ENCODE results near the gene FRAS1.

Gene FRAS1

GRCh38 chr4:78154972-78155590 lies 98.0 kb downstream of the FRAS1 start:
- H3K4me1 Mint-ChIP-seq = peaks cover 58% of the 10 kb centered on the region

DNA sequence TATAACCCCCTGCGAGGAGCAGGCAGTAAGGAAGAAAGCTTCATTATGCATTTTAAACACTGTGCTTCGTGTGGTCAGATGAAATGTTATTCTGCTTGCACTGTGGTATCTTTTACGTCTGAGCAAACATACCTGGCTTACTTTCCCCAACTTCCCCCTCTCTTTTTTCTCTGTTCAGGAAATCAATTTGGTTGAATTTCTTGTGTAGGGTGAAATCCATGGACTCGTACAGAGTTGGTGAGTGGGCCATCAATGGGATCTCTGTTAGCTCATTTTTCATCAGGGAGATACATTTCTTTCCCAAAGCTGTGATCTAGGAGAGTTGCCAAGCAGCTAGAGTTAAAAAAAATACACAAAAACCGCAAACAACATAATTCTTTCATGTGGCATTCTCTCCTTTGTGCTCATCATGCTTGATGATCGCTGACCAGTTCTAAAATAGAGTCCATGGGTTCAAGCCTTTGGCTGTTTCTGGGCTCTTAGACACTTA lies 98.5 kb downstream of the FRAS1 start:
- Mint-ChIP-seq H3K9me3 (peaks cover 2% of the 10 kb centered on the region), H3K4me3 (no peak overlapping the region), H3K4me1 (peaks cover 56% of the 10 kb centered on the region), H3K36me3 (ENCODE audit: low read depth) (peaks cover 4% of the 10 kb centered on the region), H3K27me3 (ENCODE audit: low read depth) (no peaks in the 10 kb centered on the region), H3K27ac (peak overlapping the region; percentile 56 to 84 (median 69))
- TF ChIP-seq, protein P1, sequence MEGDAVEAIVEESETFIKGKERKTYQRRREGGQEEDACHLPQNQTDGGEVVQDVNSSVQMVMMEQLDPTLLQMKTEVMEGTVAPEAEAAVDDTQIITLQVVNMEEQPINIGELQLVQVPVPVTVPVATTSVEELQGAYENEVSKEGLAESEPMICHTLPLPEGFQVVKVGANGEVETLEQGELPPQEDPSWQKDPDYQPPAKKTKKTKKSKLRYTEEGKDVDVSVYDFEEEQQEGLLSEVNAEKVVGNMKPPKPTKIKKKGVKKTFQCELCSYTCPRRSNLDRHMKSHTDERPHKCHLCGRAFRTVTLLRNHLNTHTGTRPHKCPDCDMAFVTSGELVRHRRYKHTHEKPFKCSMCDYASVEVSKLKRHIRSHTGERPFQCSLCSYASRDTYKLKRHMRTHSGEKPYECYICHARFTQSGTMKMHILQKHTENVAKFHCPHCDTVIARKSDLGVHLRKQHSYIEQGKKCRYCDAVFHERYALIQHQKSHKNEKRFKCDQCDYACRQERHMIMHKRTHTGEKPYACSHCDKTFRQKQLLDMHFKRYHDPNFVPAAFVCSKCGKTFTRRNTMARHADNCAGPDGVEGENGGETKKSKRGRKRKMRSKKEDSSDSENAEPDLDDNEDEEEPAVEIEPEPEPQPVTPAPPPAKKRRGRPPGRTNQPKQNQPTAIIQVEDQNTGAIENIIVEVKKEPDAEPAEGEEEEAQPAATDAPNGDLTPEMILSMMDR (IDR thresholded peaks at IDR 0.05; ENCODE audit: unreplicated experiment in 3 of 3) = no peak

More at GRCh38 chr4:78154972-78155590, 98.0 kb downstream of the FRAS1 start:
- TF ChIP-seq, protein P1 (IDR thresholded peaks at IDR 0.05; ENCODE audit: unreplicated experiment in 3 of 3) = no peak
- H3K27me3 Mint-ChIP-seq (ENCODE audit: low read depth) = no peaks in the 10 kb centered on the region
- peaks cover 4% of the 10 kb centered on the region for H3K36me3 Mint-ChIP-seq (ENCODE audit: low read depth)
- peak overlapping the region; percentile 56 to 84 (median 69) for H3K27ac Mint-ChIP-seq
- H3K9me3 Mint-ChIP-seq = peaks cover 2% of the 10 kb centered on the region
- H3K4me3 Mint-ChIP-seq = no peak overlapping the region

- H3K27me3 Mint-ChIP-seq (ENCODE audit: low read depth) = no peaks in the 10 kb centered on the region
- no peak overlapping the region for H3K4me3 Mint-ChIP-seq
- H3K4me1 Mint-ChIP-seq = peaks cover 49% of the 10 kb centered on the region
- peaks cover 2% of the 10 kb centered on the region for H3K9me3 Mint-ChIP-seq
- peak overlapping the region; percentile 8 to 84 (median 69) for H3K27ac Mint-ChIP-seq
- H3K36me3 Mint-ChIP-seq (ENCODE audit: low read depth) = peaks cover 4% of the 10 kb centered on the region
- TF ChIP-seq, protein P1 (IDR thresholded peaks at IDR 0.05; ENCODE audit: unreplicated experiment in 3 of 3) = no peak
Observed at GRCh38 chr4:78156520-78156919, 99.4 kb downstream of the FRAS1 start.

GRCh38 chr4:78162342-78162741 lies 105.2 kb downstream of the FRAS1 start:
- Mint-ChIP-seq H3K4me1 (peaks cover 21% of the 10 kb centered on the region), H3K27ac (peak overlapping the region in 2 of 3 experiments; percentile 64 to 71), H3K9me3 (peaks cover 2% of the 10 kb centered on the region), H3K4me3 (no peak overlapping the region), H3K27me3 (ENCODE audit: low read depth) (no peaks in the 10 kb centered on the region), H3K36me3 (ENCODE audit: low read depth) (peaks cover 4% of the 10 kb centered on the region)
- TF ChIP-seq, protein P1 (IDR thresholded peaks at IDR 0.05; ENCODE audit: unreplicated experiment in 3 of 3) = no peak

- Mint-ChIP-seq H3K4me3 (no peak overlapping the region), H3K9me3 (peaks cover 2% of the 10 kb centered on the region), H3K27ac (peak overlapping the region in 2 of 3 experiments; percentile 19 to 71), H3K27me3 (ENCODE audit: low read depth) (no peaks in the 10 kb centered on the region), H3K36me3 (ENCODE audit: low read depth) (peaks cover 4% of the 10 kb centered on the region), H3K4me1 (peaks cover 21% of the 10 kb centered on the region)
- TF ChIP-seq, protein P1 (IDR thresholded peaks at IDR 0.05; ENCODE audit: unreplicated experiment in 3 of 3) = no peak
Observed at GRCh38 chr4:78162821-78163220, 105.7 kb downstream of the FRAS1 start.

DNA sequence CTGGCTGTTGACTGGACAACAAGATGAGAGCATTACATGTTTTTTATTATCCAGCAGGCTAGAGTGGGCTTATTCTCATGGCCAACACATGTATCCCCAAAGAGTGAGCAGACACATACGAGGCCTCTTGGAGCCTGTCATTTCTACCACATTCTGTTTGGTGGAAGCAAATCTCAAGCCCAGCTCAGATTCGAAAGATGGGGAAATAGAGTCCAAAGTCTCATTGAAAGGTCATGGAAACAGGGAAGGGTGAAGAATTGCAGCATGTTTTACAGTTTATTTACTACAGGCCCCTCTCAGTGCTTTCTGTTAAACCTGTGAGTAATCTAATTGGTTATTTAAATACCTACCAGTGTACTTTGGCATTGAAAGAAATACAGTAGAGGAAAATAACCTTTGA lies 108.6 kb downstream of the FRAS1 start:
- Mint-ChIP-seq H3K9me3 (no peaks in the 10 kb centered on the region), H3K27me3 (ENCODE audit: low read depth) (no peaks in the 10 kb centered on the region), H3K27ac (peak overlapping the region in 1 of 3 experiments; percentile 37), H3K36me3 (ENCODE audit: low read depth) (no peaks in the 10 kb centered on the region), H3K4me3 (no peak overlapping the region), H3K4me1 (peaks cover 14% of the 10 kb centered on the region)
- TF ChIP-seq, protein P1 (IDR thresholded peaks at IDR 0.05; ENCODE audit: unreplicated experiment in 3 of 3) = no peak

All from nephron (organoid).